Islet precursor cell (in vitro differentiated cells): ENCODE results near the gene ABCA4.

ENCODE experiments used
- DNase-seq: peaks from one replicate; pipeline ENCODE4 v3.0.0-alpha.2; 2018

Gene ABCA4

GRCh38 chr1:94122201-94122970, 1.4 kb upstream of the ABCA4 start:
- DNase-seq = peak; percentile 46

- peak; percentile 86 for DNase-seq
Observed at GRCh38 chr1:94121411-94121821, 468 bp upstream of the ABCA4 start.

DNA sequence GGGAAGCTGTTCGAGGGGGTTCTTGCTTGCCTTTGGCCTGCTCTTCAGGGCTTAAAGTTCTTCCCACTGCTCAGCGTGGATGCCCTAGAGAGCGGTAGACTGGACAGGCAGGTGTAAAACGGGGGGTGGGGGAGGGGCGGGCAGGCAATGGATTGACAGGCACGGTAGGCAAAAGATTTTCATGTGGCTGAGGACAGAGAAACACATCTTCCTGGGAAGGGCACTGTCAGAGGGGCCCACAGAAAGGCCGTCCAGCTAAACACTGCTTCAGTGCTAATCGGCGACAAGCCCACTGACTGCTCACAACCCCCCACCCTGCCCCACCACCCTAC, 412 bp downstream of the ABCA4 start:
- DNase-seq = peak; percentile 62

- peak; percentile 73 for DNase-seq
Observed at GRCh38 chr1:94119796-94120569, 965 bp downstream of the ABCA4 start.

DNA sequence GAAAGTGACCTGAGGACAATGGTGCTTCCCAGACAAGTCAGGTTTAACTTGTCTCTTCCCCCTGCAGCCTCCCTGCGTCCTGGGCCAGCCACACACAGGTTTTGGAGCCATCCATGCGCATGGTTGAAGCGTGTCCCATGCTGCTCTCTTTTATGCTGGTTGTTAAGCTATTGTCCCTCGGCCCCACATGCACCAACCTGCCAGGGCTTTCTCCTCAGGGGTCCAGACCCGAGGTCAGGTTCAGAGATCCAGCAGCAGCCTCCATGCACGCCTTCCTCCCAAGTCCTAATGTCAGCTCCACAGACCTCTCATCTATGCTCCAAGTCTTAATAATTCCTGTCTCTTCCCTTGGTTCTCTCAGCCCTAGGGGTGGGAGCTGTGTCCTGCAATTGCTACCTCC, 1.6 kb downstream of the ABCA4 start:
- peak; percentile 46 for DNase-seq

DNA sequence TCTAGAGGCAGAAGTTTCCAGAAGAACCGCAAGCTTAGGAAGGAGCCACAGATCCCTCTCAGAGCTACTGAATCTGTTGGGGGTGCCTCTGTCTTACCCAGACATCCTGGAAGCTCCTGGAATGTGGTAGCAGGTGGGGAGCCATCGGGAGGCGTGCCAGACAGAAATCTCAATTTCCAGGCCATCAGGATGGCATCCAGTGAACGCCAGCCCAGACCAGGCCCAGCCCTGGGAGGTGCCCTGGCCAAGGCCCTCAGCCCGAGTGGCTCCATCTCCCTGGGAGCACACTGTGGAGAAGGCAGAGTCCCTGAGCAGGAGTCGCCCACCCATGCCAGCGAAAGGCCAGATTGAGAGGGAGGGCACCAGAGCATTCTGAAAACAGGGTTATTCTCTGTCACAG, 2.5 kb downstream of the ABCA4 start:
- DNase-seq = peak; percentile 67

- DNase-seq = peak; percentile 92
Observed at GRCh38 chr1:94118013-94118412, 2.9 kb downstream of the ABCA4 start.

DNA sequence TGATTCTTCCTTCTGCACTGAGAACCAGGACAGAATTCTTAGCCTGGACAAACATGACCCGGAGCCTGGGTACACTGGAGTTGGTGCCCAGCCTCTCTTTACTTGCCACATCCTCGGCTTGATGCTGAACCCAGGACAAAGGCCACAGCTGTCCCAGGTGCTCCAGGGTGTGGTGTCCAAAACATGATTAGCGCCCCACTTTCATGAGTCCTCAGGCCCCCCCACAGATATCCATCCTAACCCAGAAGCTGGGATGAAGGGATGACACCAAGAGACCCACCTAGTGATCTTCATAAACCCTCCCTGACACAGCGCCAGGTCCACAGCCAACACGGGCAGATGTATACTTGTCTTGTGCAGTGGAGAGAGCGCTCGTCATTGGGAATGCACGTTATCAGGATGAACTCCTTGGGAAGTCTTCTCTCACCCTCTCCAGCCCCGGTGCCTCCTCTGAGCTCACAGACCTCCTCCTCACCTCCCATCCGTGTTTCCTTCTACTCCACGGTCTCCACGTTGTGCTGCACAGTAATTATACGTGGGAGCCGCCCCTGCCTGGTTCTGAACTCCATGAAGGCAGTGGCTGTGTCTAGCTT, 3.6 kb downstream of the ABCA4 start:
- DNase-seq = peak; percentile 60

DNA sequence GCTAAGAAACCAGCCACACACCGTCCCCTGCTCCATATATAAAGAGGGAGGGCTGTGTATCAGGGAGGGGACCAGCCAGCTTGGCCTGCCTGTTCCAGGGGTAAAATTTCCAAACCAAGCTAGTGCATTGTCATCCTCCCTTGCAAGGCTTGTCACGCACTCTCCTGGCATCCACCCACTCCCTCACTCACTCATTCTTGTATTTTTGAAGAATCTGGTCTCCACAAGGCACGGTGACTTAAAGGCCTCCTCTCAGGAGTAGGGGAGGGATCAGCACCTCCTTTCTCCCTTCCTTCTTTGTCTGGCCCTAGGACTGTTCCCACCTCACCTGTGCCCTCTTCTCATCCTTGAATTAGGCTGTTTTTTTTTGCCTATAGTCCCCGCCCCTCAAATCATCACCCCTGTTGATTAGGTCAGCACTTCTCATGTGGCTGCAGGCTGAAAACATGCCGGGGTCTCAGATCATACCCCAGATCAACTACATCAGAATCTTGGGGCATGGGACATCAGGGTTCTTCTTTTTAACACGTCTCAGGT, 5.0 kb downstream of the ABCA4 start:
- peak; percentile 61 for DNase-seq

DNA sequence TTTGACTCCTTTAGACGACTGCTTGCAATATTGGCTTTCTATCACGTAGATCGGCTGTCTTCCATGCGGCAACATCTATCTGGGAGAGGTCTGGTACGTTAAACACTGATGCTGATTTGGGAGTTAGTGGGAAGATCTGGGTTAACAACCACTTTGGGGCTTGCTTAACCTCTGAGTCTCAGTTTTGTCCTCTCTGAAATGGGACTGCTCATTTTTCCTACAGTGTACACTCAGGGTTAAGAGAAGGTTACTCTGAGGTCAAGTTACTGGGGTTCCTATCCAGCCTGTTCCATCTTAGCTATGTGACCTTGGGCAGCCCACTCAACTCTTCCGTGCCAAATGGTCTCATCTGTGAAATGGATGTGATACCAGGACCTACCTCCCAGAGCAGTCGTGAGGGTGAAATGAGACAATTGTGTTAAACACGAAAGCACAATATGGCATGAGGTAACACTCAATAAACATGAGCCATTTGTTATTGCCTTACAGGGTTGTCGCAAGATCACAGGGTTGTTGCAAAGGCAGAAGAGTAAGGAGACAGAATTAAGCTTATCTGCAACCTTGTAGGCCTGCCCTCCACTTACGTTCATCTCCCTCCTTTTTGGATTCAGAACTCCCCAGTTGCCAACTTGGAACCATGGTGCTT, 5.6 kb downstream of the ABCA4 start:
- no peak for DNase-seq

DNA sequence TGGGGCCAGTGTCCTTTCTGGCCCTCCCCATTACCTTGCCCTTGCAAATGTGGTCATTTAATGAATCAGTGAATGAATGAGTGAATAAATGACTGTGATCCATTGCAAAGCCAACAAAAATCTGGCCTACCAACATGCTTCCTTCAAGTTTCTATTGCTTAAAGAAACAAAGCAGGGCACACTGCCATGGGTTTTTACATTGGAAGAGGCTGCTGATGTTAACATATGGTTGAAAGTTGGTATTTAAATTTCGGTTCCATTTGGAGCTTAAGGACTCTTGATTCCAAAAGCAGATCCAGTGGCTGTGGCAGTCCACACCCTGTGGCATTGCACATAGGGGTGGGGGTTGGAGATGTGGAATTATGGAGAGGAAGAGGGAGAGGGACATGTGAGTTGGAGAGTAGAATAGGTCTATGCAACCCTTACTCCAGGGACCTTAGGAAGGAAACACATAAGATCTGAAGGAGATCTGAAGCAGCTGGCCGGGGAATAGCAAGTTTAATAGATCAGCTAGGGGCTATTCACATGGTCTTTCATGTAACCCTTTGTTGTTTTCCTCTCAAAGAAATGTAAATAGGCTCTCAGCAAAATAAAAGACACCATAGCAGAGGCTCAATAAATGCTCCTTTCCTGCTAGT, 7.2 kb downstream of the ABCA4 start:
- DNase-seq = peak; percentile 46

DNA sequence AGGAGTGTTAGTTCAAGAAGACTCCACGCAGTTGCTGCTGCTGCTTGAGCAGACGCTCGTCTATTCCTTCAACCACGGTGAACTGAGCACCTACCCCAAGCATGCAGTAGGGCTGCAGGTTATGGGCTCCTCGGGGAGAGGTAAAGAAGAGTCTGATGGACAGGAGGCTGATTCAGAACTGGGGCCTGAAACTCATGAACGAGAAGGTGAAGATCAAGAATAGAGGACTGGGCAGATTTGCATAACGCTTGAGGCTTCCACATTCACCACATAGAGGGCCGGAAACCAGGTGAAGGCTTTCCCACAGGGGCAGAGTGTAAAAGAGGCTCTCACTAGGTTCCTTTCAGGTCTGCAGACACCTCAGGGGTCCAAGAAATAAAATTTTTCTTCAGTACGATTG, 9.1 kb downstream of the ABCA4 start:
- peak; percentile 57 for DNase-seq

DNA sequence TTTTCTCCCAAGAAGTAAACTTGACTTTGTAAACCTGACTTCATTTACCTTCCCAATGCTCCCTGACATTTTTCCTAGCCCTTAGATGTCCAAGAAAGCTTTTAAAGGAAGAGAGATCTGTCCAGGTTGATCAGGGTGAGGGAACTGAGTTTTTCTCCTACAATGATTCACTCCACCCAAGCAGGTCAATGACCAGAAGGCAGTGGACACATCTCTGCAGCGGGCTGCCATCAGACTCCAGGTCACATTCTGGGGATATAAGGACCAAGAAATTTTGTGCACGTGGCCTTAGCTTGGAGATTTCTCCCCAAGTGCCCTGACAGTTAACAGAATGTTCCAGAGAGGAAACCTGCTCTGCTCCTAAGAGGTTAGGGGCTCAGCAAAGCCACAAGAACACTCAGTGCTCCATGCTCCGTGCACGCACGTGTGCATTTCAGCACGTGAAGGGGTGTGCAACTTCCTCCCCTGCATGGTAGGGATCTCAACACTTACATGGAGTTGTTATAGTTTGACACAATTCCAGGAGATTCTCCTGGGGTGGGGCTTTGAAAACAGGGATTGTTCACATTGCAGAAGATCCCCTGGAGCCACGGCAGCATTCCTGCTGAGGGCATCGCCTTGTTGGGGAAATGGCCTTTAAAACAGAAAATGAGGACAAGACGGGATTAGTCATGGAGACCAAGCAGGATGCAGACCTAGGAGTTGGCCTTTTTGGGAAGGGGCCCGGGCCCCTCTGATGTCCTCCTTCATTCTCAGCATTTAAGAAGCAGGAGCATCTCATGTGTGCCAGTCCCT, 9.8 kb downstream of the ABCA4 start:
- peak; percentile 77 for DNase-seq

DNA sequence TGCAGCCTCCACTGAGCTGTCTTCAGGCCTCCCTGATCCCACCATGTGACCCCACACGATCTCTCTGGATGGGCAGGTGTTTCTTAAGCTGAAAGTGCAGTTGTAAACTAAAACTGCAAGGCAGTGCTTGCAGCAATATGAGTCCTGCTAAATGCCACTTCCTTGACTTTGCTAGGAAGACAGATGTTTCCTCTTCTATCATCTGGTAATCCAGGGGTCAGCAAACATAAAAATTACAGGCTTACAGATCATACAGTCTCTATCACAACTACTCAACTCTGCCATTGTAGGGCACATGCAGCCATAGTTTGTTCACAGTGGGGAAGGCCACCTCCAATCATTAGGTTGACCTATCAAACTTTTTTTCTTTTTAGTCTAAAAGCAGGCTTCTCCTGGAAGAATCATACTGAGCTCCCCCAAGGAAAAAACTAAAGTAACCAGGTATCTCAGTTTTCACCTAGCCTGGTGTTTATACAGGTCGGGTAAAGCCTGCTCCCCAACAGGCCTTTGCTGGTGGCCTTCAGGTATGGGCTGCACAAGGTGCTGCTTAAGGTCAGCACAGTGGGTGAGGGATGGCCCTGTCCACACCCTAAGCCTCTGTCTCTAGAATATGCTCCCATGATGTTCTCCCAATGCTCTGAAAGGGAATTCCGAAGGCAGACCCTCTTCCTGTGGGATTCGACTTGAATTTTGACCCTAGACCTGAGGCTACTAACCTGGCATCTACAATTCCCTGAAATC, 10.8 kb downstream of the ABCA4 start:
- peak; percentile 29 for DNase-seq

- peak; percentile 37 for DNase-seq
Observed at GRCh38 chr1:94109478-94109877, 11.5 kb downstream of the ABCA4 start.

- no peak for DNase-seq
Observed at GRCh38 chr1:94107141-94107540, 13.8 kb downstream of the ABCA4 start.

DNA sequence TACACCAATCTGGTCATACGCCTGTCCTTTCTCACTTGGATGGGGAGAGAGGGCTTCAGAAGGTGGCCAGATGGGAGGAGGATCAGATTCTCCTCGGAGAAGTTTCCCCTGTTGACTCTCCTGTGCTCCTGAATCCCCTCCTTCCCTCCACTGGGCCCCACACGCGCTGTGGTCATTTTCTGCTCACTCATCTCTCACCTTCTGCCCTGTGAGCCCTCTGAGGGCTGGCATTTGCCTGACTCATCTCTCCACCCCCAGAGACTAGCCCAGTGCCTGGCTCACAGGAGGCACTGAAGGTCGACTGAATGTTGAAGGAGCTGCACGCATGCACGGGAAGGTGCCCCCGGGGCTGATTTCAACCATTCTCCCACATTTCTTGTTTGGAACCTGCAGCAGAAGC, 14.2 kb downstream of the ABCA4 start:
- peak; percentile 72 for DNase-seq

GRCh38 chr1:94105957-94106529, 14.9 kb downstream of the ABCA4 start:
- peak; percentile 58 for DNase-seq

DNA sequence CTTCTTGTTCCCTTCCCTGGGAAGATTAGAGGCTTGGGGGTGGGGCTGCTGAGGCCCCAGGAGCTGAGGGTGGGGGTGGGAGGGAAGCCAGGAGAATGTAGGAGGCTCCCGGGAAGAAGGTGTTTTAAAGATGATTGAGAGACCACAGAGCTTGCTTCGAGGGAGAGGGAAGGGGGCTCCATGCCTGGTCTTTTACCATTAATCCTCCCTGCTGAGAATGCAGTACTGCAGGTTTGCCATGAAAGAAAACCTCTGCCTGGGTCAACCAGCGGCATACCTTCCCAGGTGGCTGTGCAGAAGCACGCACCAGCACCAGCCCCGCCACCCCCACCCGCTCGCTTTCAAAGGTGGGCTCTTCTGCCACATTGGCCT, 15.4 kb downstream of the ABCA4 start:
- peak; percentile 95 for DNase-seq

DNA sequence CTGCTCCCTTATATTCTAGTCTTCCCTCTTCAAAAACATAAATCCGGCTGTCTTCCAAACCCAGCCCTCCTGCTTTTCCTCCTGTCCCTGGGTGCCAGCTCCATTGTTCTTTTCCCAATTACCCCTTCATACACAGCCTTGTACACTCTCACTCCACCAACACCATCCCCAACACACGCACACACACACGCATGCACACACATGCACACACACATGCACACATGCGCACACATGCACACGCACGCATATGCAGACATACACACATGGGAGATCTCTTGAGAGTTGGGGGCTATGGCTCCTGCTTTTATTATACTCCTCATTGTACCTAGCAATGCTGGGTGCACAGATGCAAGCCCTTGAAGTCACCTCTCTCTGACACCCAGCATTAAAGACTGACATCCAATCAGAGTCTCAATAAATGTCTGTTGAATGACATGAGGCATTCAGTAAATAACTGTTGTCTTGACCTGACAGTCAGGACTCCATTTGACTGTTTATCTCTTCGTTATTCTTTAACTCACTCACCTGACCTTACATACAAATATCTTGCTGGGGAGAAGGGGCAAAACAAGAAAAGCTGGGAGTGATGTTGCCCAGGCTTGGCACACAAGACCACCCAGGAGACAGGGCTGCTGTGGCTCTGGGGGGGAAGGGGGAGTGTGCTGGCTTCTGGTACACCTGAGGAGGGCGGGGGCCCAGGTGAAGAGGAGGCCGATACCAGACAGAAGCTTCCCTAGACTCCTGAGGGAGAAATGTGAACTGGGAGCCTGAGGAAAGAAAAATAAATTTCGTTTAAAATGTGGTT, 16.0 kb downstream of the ABCA4 start:
- DNase-seq = peak; percentile 28
